ENCODE measurements around the gene NUP93. TPM values are rescaled to one million over a fixed set of nuclear protein-coding genes. Genes with fewer than 3 reads are reported as not detected.

Gene NUP93
- total RNA-seq, 1 experiment from 2014 or later, result 165 TPM

GRCh38 chr16:56817938-56818337 lies 88.0 kb downstream of the NUP93 start:
- H3K27me3 Mint-ChIP-seq (ENCODE audit: low read depth), result no peaks in the 10 kb centered on the region
- Histone ChIP-seq H4K91ac (ENCODE audit: insufficient read length, low read depth, low read length) (no peak overlapping the region), H3K23ac (ENCODE audit: insufficient read length, low read depth, low read length) (no peak overlapping the region), H4K20me1 (ENCODE audit: control insufficient read depth, insufficient read depth, insufficient read length) (peaks cover 1% of the 10 kb centered on the region), H3K23me2 (ENCODE audit: insufficient read length, low read depth, low read length, poor library complexity, severe bottlenecking) (no peaks in the 10 kb centered on the region), H3K9me3 (ENCODE audit: control insufficient read depth, low read depth, low read length) (no peaks in the 10 kb centered on the region), H3K14ac (ENCODE audit: insufficient read depth, low read length) (no peak overlapping the region), H2BK15ac (ENCODE audit: low read depth, low read length) (no peak overlapping the region), H4K8ac (replicated peaks; ENCODE audit: insufficient read length, low read depth, low read length) (no peak overlapping the region), H3K79me1 (ENCODE audit: insufficient read depth, low read depth, low read length, poor library complexity, severe bottlenecking) (no peaks in the 10 kb centered on the region), H2AFZ (ENCODE audit: low read length) (no peak overlapping the region), H2AK5ac (ENCODE audit: insufficient read length, low read length) (no peak overlapping the region), H3T11ph (ENCODE audit: low read length) (no peak overlapping the region), H3K4ac (ENCODE audit: low read depth, low read length) (no peak overlapping the region), H3K18ac (ENCODE audit: insufficient read length, low read depth, low read length) (no peak overlapping the region), H4K5ac (ENCODE audit: insufficient read length, low read depth, low read length) (no peak overlapping the region), H2BK5ac (ENCODE audit: insufficient read length, low read length) (no peak overlapping the region), H2BK120ac (ENCODE audit: low read depth, low read length, poor library complexity, severe bottlenecking) (no peak overlapping the region), H3K4me2 (ENCODE audit: insufficient read depth, insufficient read length, low read length) (no peak overlapping the region), H3K27ac (ENCODE audit: insufficient read length, low read depth, low read length) (no peak overlapping the region), H3K56ac (ENCODE audit: insufficient read length, low read depth, low read length) (no peak overlapping the region), H3K4me1 (ENCODE audit: insufficient read depth, low read length) (no peaks in the 10 kb centered on the region), H2BK20ac (ENCODE audit: low read depth, low read length, poor library complexity, severe bottlenecking) (no peak overlapping the region), H3K9ac (ENCODE audit: extremely low read depth, insufficient read length, low read length) (no peak overlapping the region), H3K27me3 (ENCODE audit: insufficient read depth, low read length) (no peaks in the 10 kb centered on the region), H3K79me2 (ENCODE audit: insufficient read depth, low read length) (no peaks in the 10 kb centered on the region), H2BK12ac (ENCODE audit: insufficient read length, low read depth, low read length) (no peak overlapping the region)
- H3K4me1 Mint-ChIP-seq, result peaks cover 3 to 4% of the 10 kb centered on the region in 2 experiments
- TF ChIP-seq, protein P1, sequence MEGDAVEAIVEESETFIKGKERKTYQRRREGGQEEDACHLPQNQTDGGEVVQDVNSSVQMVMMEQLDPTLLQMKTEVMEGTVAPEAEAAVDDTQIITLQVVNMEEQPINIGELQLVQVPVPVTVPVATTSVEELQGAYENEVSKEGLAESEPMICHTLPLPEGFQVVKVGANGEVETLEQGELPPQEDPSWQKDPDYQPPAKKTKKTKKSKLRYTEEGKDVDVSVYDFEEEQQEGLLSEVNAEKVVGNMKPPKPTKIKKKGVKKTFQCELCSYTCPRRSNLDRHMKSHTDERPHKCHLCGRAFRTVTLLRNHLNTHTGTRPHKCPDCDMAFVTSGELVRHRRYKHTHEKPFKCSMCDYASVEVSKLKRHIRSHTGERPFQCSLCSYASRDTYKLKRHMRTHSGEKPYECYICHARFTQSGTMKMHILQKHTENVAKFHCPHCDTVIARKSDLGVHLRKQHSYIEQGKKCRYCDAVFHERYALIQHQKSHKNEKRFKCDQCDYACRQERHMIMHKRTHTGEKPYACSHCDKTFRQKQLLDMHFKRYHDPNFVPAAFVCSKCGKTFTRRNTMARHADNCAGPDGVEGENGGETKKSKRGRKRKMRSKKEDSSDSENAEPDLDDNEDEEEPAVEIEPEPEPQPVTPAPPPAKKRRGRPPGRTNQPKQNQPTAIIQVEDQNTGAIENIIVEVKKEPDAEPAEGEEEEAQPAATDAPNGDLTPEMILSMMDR (conservative IDR thresholded peaks at IDR 0.05), result no peak
- H3K27ac Mint-ChIP-seq, result peak overlapping the region in 1 of 3 experiments; percentile 50; a peak in 2 of 7 replicates
- peaks cover 9 to 22% (median 17%) of the 10 kb centered on the region in 3 experiments for H3K36me3 Mint-ChIP-seq (ENCODE audit: insufficient read depth in 1 of 3, low read depth in 3 of 3)
- H3K4me3 Mint-ChIP-seq, result no peak overlapping the region
- DNase-seq, result no peak
- WGBS (ENCODE audit: extremely low coverage, insufficient read length, low lambda C conversion rate), result no CpG with 5 or more reads among the region's 1 CpG
- no peaks in the 10 kb centered on the region for H3K9me3 Mint-ChIP-seq

All from H9 (cell line).